MM.1S (cell line): ENCODE measurements around the gene ANKRD65.

Experiments
- EZH2 ChIP-seq: fragments of 300-600 bp; sonication (generic); optimal IDR thresholded peaks from 2 replicates; pipeline ENCODE3; 2017; ENCODE audit warnings: low read depth, mild to moderate bottlenecking, antibody characterized with exemption, low read length, mixed read lengths
- EZH2phosphoT487 ChIP-seq: fragments of 300-600 bp; sonication (generic); IDR thresholded peaks from 2 replicates; pipeline ENCODE4 v1.6.1; 2018; ENCODE audit warnings: antibody characterized with exemption, low read length
- TF ChIP-seq, protein P1 (sequence below): fragments of 300-600 bp; sonication (generic); IDR thresholded peaks from 2 replicates; pipeline ENCODE4 v1.5.1; 2016; ENCODE audit warnings: antibody characterized with exemption, low read length, mixed read lengths

- TF ChIP-seq, protein P1, sequence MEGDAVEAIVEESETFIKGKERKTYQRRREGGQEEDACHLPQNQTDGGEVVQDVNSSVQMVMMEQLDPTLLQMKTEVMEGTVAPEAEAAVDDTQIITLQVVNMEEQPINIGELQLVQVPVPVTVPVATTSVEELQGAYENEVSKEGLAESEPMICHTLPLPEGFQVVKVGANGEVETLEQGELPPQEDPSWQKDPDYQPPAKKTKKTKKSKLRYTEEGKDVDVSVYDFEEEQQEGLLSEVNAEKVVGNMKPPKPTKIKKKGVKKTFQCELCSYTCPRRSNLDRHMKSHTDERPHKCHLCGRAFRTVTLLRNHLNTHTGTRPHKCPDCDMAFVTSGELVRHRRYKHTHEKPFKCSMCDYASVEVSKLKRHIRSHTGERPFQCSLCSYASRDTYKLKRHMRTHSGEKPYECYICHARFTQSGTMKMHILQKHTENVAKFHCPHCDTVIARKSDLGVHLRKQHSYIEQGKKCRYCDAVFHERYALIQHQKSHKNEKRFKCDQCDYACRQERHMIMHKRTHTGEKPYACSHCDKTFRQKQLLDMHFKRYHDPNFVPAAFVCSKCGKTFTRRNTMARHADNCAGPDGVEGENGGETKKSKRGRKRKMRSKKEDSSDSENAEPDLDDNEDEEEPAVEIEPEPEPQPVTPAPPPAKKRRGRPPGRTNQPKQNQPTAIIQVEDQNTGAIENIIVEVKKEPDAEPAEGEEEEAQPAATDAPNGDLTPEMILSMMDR: no peak
- no peak for TF ChIP-seq EZH2
- TF ChIP-seq EZH2phosphoT487: no peak
Measured at GRCh38 chr1:1438531-1439381, 17.7 kb upstream of the ANKRD65 start.
